ENCODE results near the gene SLC35E3. TPM values are rescaled to one million over a fixed set of nuclear protein-coding genes. Genes with fewer than 3 reads are reported as not detected.

The SLC35E3 gene
- total and polyA plus RNA-seq, 2 donors (not counting 1 experiment from before 2014, with no cell fraction given), result 4.1 to 11.1 TPM

- Histone ChIP-seq H3K27ac (ENCODE audit: insufficient read depth, low read length) (no peak overlapping the region), H3K27me3 (ENCODE audit: control insufficient read depth, insufficient read depth, low read length) (no peaks in the 10 kb centered on the region), H3K4me3 (replicated peaks in 1 of 4; ENCODE audit: control extremely low read depth in 1 of 4, insufficient read depth in 1 of 4, low read depth in 3 of 4, low read length in 4 of 4) (no peak overlapping the region), H2AFZ (ENCODE audit: low read length) (no peak overlapping the region), H3K4me2 (ENCODE audit: extremely low read depth, insufficient read depth, low read length) (no peak overlapping the region), H4K20me1 (ENCODE audit: control insufficient read depth, extremely low read depth, insufficient read depth, low read length) (no peaks in the 10 kb centered on the region), H3K9ac (ENCODE audit: insufficient read depth, low read length) (no peak overlapping the region), H3K4me1 (ENCODE audit: control insufficient read depth, extremely low read depth, insufficient read depth, low read length) (no peaks in the 10 kb centered on the region), H3K79me2 (ENCODE audit: control insufficient read depth, insufficient read depth, low read length) (no peaks in the 10 kb centered on the region), H3K9me3 (ENCODE audit: control insufficient read depth, insufficient read depth, low read depth, low read length) (no peaks in the 10 kb centered on the region), H3K36me3 (ENCODE audit: control insufficient read depth, insufficient read depth, low read length) (no peaks in the 10 kb centered on the region)
- TF ChIP-seq CTCF (conservative IDR thresholded peaks at IDR 0.05 in 1 of 2, IDR thresholded peaks at IDR 0.05 in 1 of 2; ENCODE audit: low read depth in 1 of 2, low read length in 2 of 2) (no peak), EZH2 (IDR thresholded peaks at IDR 0.05; ENCODE audit: low read length, missing control alignments) (no peak)
- DNase-seq (ENCODE audit: low read depth in 2 of 2), result no peak
These were observed 27.6 kb downstream of the SLC35E3 start for GRCh38 chr12:68773582-68773981.

- Histone ChIP-seq H3K4me1 (ENCODE audit: control insufficient read depth, extremely low read depth, insufficient read depth, low read length) (no peaks in the 10 kb centered on the region), H4K20me1 (ENCODE audit: control insufficient read depth, extremely low read depth, insufficient read depth, low read length) (no peaks in the 10 kb centered on the region), H2AFZ (ENCODE audit: low read length) (no peak overlapping the region), H3K4me2 (ENCODE audit: extremely low read depth, insufficient read depth, low read length) (no peak overlapping the region), H3K4me3 (replicated peaks in 1 of 4; ENCODE audit: control extremely low read depth in 1 of 4, insufficient read depth in 1 of 4, low read depth in 3 of 4, low read length in 4 of 4) (no peak overlapping the region), H3K27ac (ENCODE audit: insufficient read depth, low read length) (no peak overlapping the region), H3K79me2 (ENCODE audit: control insufficient read depth, insufficient read depth, low read length) (no peaks in the 10 kb centered on the region), H3K9ac (ENCODE audit: insufficient read depth, low read length) (no peak overlapping the region), H3K27me3 (ENCODE audit: control insufficient read depth, insufficient read depth, low read length) (no peaks in the 10 kb centered on the region), H3K9me3 (ENCODE audit: control insufficient read depth, insufficient read depth, low read depth, low read length) (no peaks in the 10 kb centered on the region), H3K36me3 (ENCODE audit: control insufficient read depth, insufficient read depth, low read length) (no peaks in the 10 kb centered on the region)
- TF ChIP-seq CTCF (conservative IDR thresholded peaks at IDR 0.05 in 1 of 2, IDR thresholded peaks at IDR 0.05 in 1 of 2; ENCODE audit: low read depth in 1 of 2, low read length in 2 of 2) (no peak), EZH2 (IDR thresholded peaks at IDR 0.05; ENCODE audit: low read length, missing control alignments) (no peak)
- DNase-seq (ENCODE audit: low read depth in 2 of 2), result no peak
These were observed 29.2 kb downstream of the SLC35E3 start for GRCh38 chr12:68775121-68775630.

GRCh38 chr12:68776976-68777610, 31.1 kb downstream of the SLC35E3 start:
- DNase-seq (ENCODE audit: low read depth in 2 of 2), result no peak

More at GRCh38 chr12:68776976-68777610, 31.1 kb downstream of the SLC35E3 start:
- no peak overlapping the region for H2AFZ ChIP-seq (ENCODE audit: low read length)
- H3K4me2 ChIP-seq (ENCODE audit: extremely low read depth, insufficient read depth, low read length), result no peak overlapping the region
- H3K4me3 ChIP-seq (replicated peaks in 1 of 4; ENCODE audit: control extremely low read depth in 1 of 4, insufficient read depth in 1 of 4, low read depth in 3 of 4, low read length in 4 of 4), result no peak overlapping the region
- no peaks in the 10 kb centered on the region for H3K36me3 ChIP-seq (ENCODE audit: control insufficient read depth, insufficient read depth, low read length)
- no peaks in the 10 kb centered on the region for H3K27me3 ChIP-seq (ENCODE audit: control insufficient read depth, insufficient read depth, low read length)
- H3K9ac ChIP-seq (ENCODE audit: insufficient read depth, low read length), result no peak overlapping the region
- H3K27ac ChIP-seq (ENCODE audit: insufficient read depth, low read length), result no peak overlapping the region
- no peak for TF ChIP-seq EZH2 (IDR thresholded peaks at IDR 0.05; ENCODE audit: low read length, missing control alignments)
- H3K79me2 ChIP-seq (ENCODE audit: control insufficient read depth, insufficient read depth, low read length), result no peaks in the 10 kb centered on the region
- no peaks in the 10 kb centered on the region for H3K9me3 ChIP-seq (ENCODE audit: control insufficient read depth, insufficient read depth, low read depth, low read length)
- H4K20me1 ChIP-seq (ENCODE audit: control insufficient read depth, extremely low read depth, insufficient read depth, low read length), result no peaks in the 10 kb centered on the region
- no peaks in the 10 kb centered on the region for H3K4me1 ChIP-seq (ENCODE audit: control insufficient read depth, extremely low read depth, insufficient read depth, low read length)

All from fibroblast of lung (primary cell).